HepG2 (cell line): ENCODE data around the gene TMEM229A. TPM values are rescaled to one million over a fixed set of nuclear protein-coding genes. Genes with fewer than 3 reads are reported as not detected.

Experiments used
- ATAC-seq: fragments of 200-7000 bp; cut with Tn5 transposase; 3 replicates; pipeline ENCODE4 v1.9.1; 2020; ENCODE audit warnings: mild to moderate bottlenecking, moderate library complexity
- BruUV-seq: library from RNA; stranded (reverse); fragments of 400-500 nt; replicated peaks from 2 replicates; lab custom pipeline; 2021; lab: Mats Ljungman, UMichigan
- CTCF ChIA-PET: fragments of 300-600 bp; formaldehyde crosslinking; extraction: SDS; loops from one replicate; lab custom pipeline; 2021; ENCODE audit warnings: low total read pairs, inconsistent platforms, low intra/inter-chr PET ratio; lab: Yijun Ruan, JAX
- POLR2A ChIA-PET: fragments of 350-600 bp; sonication (Branson Sonifier 250); formaldehyde crosslinking; loops from one replicate; lab custom pipeline; 2020; ENCODE audit warnings: antibody characterized with exemption, inconsistent platforms; lab: Yijun Ruan, JAX
- DNase-seq: peaks from one replicate; pipeline ENCODE4 v3.0.0-alpha.2; 2015; ENCODE audit warnings: low spot score
- FAIRE-seq: peaks from 3 replicates; lab custom pipeline; 2011; peaks lifted over from hg19 to GRCh38; lab: Jason Lieb, UNC
- H2AFZ ChIP-seq: one replicate; pipeline ENCODE4 v1.6.1; 2011; ENCODE audit warnings: low read length, inconsistent platforms
- H3K27ac ChIP-seq: fragments of 300-600 bp; 3 replicates; pipeline ENCODE4 v1.8.0; 2011; ENCODE audit warnings: mixed run types, mild to moderate bottlenecking, mixed read lengths, low read length, inconsistent platforms; ENCODE audit not compliant: insufficient read depth; ENCODE audit errors: extremely low read length
- H3K27me3 ChIP-seq, 2 experiments: fragments of 200-600 bp in 1 of 2; 2 replicates in 1 of 2; 3 replicates in 1 of 2; pipeline versions ENCODE4 v1.6.0 to v1.8.0; 2011; ENCODE audit warnings: low read length in 2 of 2, mild to moderate bottlenecking in 2 of 2, moderate library complexity in 2 of 2, inconsistent platforms in 1 of 2; ENCODE audit not compliant: insufficient read depth in 2 of 2, control insufficient read depth in 1 of 2
- H3K36me3 ChIP-seq, 2 experiments: fragments of 200-600 bp in 1 of 2; replicated peaks in 1 of 2; 2 replicates in 1 of 2; 3 replicates in 1 of 2; pipeline versions ENCODE4 v1.5.1 to v1.8.0; 2011; ENCODE audit warnings: low read length in 2 of 2, inconsistent platforms in 1 of 2; ENCODE audit not compliant: insufficient read depth in 2 of 2, control insufficient read depth in 1 of 2
- H3K4me1 ChIP-seq: 2 replicates; pipeline ENCODE4 v1.5.1; 2012; ENCODE audit warnings: low read length, inconsistent platforms; ENCODE audit not compliant: insufficient read depth
- H3K4me2 ChIP-seq: 2 replicates; pipeline ENCODE4 v1.6.0; 2011; ENCODE audit warnings: low read depth, low read length, inconsistent platforms
- H3K4me3 ChIP-seq, 3 experiments: fragments of 200-600 bp in 1 of 3; sonication (generic), shearing (Covaris generic) in 1 of 3; replicated peaks in 1 of 3; 2 replicates each; pipeline ENCODE4 v1.5.1; 2011 to 2016; ENCODE audit warnings: low read length in 3 of 3, inconsistent platforms in 2 of 3, low read depth in 2 of 3, mild to moderate bottlenecking in 2 of 3, control low read depth in 1 of 3, mixed read lengths in 1 of 3; ENCODE audit not compliant: insufficient read depth in 1 of 3
- H3K79me2 ChIP-seq: one replicate; pipeline ENCODE4 v1.6.1; 2011; ENCODE audit warnings: low read length, inconsistent platforms; ENCODE audit not compliant: insufficient read depth
- H3K9ac ChIP-seq: 2 replicates; pipeline ENCODE4 v1.6.0; 2011; ENCODE audit warnings: mild to moderate bottlenecking, low read depth, low read length, inconsistent platforms; ENCODE audit not compliant: insufficient read depth
- H3K9me3 ChIP-seq: 2 replicates; pipeline ENCODE4 v1.5.1; 2012; ENCODE audit warnings: mild to moderate bottlenecking, low read length
- H4K20me1 ChIP-seq: 2 replicates; pipeline ENCODE4 v1.6.0; 2011; ENCODE audit warnings: inconsistent platforms, mild to moderate bottlenecking, low read length, moderate library complexity; ENCODE audit not compliant: insufficient read depth
- CREB1 ChIP-seq, 2 experiments: fragments of 450-650 bp in 1 of 2; IDR thresholded peaks; 2 replicates each; pipeline ENCODE4 v1.6.1; 2016 to 2017; ENCODE audit warnings: control low read depth in 1 of 2, mild to moderate bottlenecking in 1 of 2, missing compliant biosample characterization in 1 of 2, missing genetic modification characterization in 1 of 2
- ETV5 ChIP-seq: IDR thresholded peaks from 2 replicates; pipeline ENCODE4 v1.6.1; 2018; ENCODE audit warnings: missing biosample characterization, missing genetic modification reagents, inconsistent platforms, borderline replicate concordance
- HNRNPUL1 ChIP-seq: fragments of 200-400 bp; formaldehyde crosslinking; IDR thresholded peaks from 2 replicates; pipeline ENCODE4 v1.6.1; 2017; ENCODE audit warnings: low read depth, mild to moderate bottlenecking, low read length, moderate library complexity
- NCOA5 ChIP-seq: sonication (generic); formaldehyde crosslinking; IDR thresholded peaks from 2 replicates; pipeline ENCODE4 v1.4.0; 2020; ENCODE audit warnings: missing genetic modification reagents
- TFE3 ChIP-seq: IDR thresholded peaks from 2 replicates; pipeline ENCODE4 v1.6.1; 2016
- ZC3H4 ChIP-seq: sonication (generic); formaldehyde crosslinking; IDR thresholded peaks from 2 replicates; pipeline ENCODE4 v1.4.0; 2020; ENCODE audit warnings: missing genetic modification reagents, borderline replicate concordance
- ZNF121 ChIP-seq: sonication (generic); formaldehyde crosslinking; IDR thresholded peaks from 2 replicates; pipeline ENCODE4 v1.5.0; 2020; ENCODE audit warnings: mild to moderate bottlenecking, missing genetic modification reagents
- ZNF230 ChIP-seq: sonication (generic); formaldehyde crosslinking; IDR thresholded peaks from 2 replicates; pipeline ENCODE4 v1.4.0; 2020; ENCODE audit warnings: mild to moderate bottlenecking, missing genetic modification reagents
- ZNF318 ChIP-seq: sonication (generic); formaldehyde crosslinking; IDR thresholded peaks from 2 replicates; pipeline ENCODE4 v1.4.0; 2020; ENCODE audit warnings: mild to moderate bottlenecking, missing genetic modification reagents
- ZNF326 ChIP-seq: sonication (generic); formaldehyde crosslinking; IDR thresholded peaks from 2 replicates; pipeline ENCODE4 v1.4.0; 2020; ENCODE audit warnings: missing genetic modification reagents, borderline replicate concordance
- WGBS: methylation state at CpG from one replicate; pipeline ENCODE4 v1.1.6; 2017; ENCODE audit warnings: low lambda C conversion rate; 5-methylcytosine and 5-hydroxymethylcytosine counted together
- in situ Hi-C: cut with HindIII; loops from 2 replicates; pipeline ENCODE4 v1.10.0; 2017; ENCODE audit warnings: low pct_unique_long_range_greater_than_20kb; ENCODE audit not compliant: extremely low pct_ligation_motif_present
- intact Hi-C: fragments of 100-400 bp; cut with micrococcal nuclease; formaldehyde crosslinking; loops from one replicate; pipeline ENCODE4 v1.10.0; 2022; ENCODE audit not compliant: unreplicated experiment
- polyA plus RNA-seq, 8 experiments: library from polyadenylated mRNA; depleted of rRNA in 3 of 8; stranded (reverse) in 7 of 8; unstranded in 1 of 8; fragments of >200 nt; fragmentation: Illumina TruSeq in 4 of 8; extraction: Trizol in 4 of 8; gene quantifications; 2 replicates each; pipeline versions ENCODE4 v1.2.1 to v1.2.3, GENCODE V29; 2011 to 2016; ENCODE audit warnings: low read depth in 4 of 8, missing spikeins in 1 of 8, mixed read lengths in 1 of 8; ENCODE audit not compliant: insufficient read depth in 1 of 8
- total RNA-seq, 5 experiments: library from RNA; depleted of rRNA; stranded (reverse); fragments of >200 nt; fragmentation: Illumina TruSeq; extraction: Trizol; gene quantifications; 2 replicates each; pipeline ENCODE4 v1.2.3, GENCODE V29; 2016; ENCODE audit warnings: low read depth in 1 of 5

Gene TMEM229A
- total and polyA plus RNA-seq, 2 of the 13 experiments (the other 11 are each of a cell fraction or from before 2014, with no cell fraction given) = not detected

GRCh38 chr7:124062171-124062570, 29.3 kb upstream of the TMEM229A start (continued):
- TF ChIP-seq TFE3 (CRISPR knock-in tag) (no peak), CREB1 (IDR thresholded peaks at IDR 0.05) (no peak), CREB1 (CRISPR knock-in tag; IDR thresholded peaks at IDR 0.05) (no peak), ZC3H4 (CRISPR knock-in tag) (no peak), ZNF326 (CRISPR knock-in tag) (no peak)

- intact Hi-C loops (no loop called here), in situ Hi-C loops (no loop called here)
- DNase-seq (no peak), FAIRE-seq (no peak)
- no TSS peak for BruUV-seq
- ChIA-PET POLR2A (no interaction called here), CTCF (no interaction called here)
- Histone ChIP-seq H3K4me1 (no peaks in the 10 kb centered on the region), H3K9ac (no peak overlapping the region), H3K36me3 (no peaks in the 10 kb centered on the region), H3K27me3 (no peaks in the 10 kb centered on the region), H3K4me3 (no peak overlapping the region), H3K9me3 (no peaks in the 10 kb centered on the region), H2AFZ (no peak overlapping the region), H3K79me2 (no peaks in the 10 kb centered on the region)
- WGBS = 13% methylated on average over 2 of the region's 2 CpGs
- no peak for TF ChIP-seq ETV5 (CRISPR knock-in tag)
- TF ChIP-seq ZNF318 (CRISPR knock-in tag) = no peak
- no peak for TF ChIP-seq NCOA5 (CRISPR knock-in tag)
- TF ChIP-seq ZNF230 = no peak
- TF ChIP-seq HNRNPUL1 = no peak
- TF ChIP-seq ZNF121 (CRISPR knock-in tag) = no peak
- TF ChIP-seq, all 625 proteins: peak for 0
- Histone ChIP-seq H4K20me1 (no peaks in the 10 kb centered on the region), H3K4me2 (no peak overlapping the region), H3K27ac (no peak overlapping the region)
- no peak for ATAC-seq
Measured at GRCh38 chr7:124060528-124060927, 27.7 kb upstream of the TMEM229A start.
